Loucy (cell line): ENCODE results near the gene SLC16A4.

Experiments used
- H2AFZ ChIP-seq: fragments of 200-600 bp; sonication (generic); 2 replicates; pipeline ENCODE4 v1.6.0; 2016; ENCODE audit warnings: antibody characterized with exemption, mild to moderate bottlenecking, low read length, moderate library complexity
- H3F3A ChIP-seq: fragments of 200-600 bp; 2 replicates; pipeline ENCODE4 v1.6.0; 2016; ENCODE audit warnings: antibody characterized with exemption, low read depth, mild to moderate bottlenecking
- H3K27me3 ChIP-seq: fragments of 200-600 bp; sonication (generic); 2 replicates; pipeline ENCODE4 v1.6.1; 2014; ENCODE audit warnings: low read length, mild to moderate bottlenecking; ENCODE audit not compliant: insufficient read depth, poor library complexity, severe bottlenecking
- H3K36me3 ChIP-seq: fragments of 200-600 bp; sonication (generic); 2 replicates; pipeline ENCODE4 v1.6.1; 2016; ENCODE audit warnings: low read length; ENCODE audit not compliant: insufficient read depth
- H3K4me1 ChIP-seq: fragments of 200-600 bp; sonication (generic); 2 replicates; pipeline ENCODE4 v1.5.1; 2014; ENCODE audit warnings: low read length, mild to moderate bottlenecking; ENCODE audit not compliant: insufficient read depth, poor library complexity, severe bottlenecking
- H3K4me2 ChIP-seq: fragments of 200-600 bp; sonication (generic); 2 replicates; pipeline ENCODE4 v1.6.0; 2014; ENCODE audit warnings: antibody characterized with exemption, low read length, low read depth, mild to moderate bottlenecking; ENCODE audit not compliant: poor library complexity, severe bottlenecking
- H3K4me3 ChIP-seq: fragments of 200-600 bp; sonication (generic); 2 replicates; pipeline ENCODE4 v1.5.1; 2014; ENCODE audit warnings: low read length, mild to moderate bottlenecking, mixed read lengths; ENCODE audit not compliant: poor library complexity, severe bottlenecking
- H3K79me2 ChIP-seq: fragments of 200-600 bp; sonication (generic); 2 replicates; pipeline ENCODE4 v1.6.1; 2014; ENCODE audit warnings: low read length; ENCODE audit not compliant: insufficient read depth
- H3K9ac ChIP-seq: fragments of 200-600 bp; sonication (generic); 2 replicates; pipeline ENCODE4 v1.6.0; 2014; ENCODE audit warnings: mild to moderate bottlenecking, low read depth, low read length, moderate library complexity; ENCODE audit not compliant: poor library complexity, severe bottlenecking
- H3K9me2 ChIP-seq: fragments of 200-600 bp; sonication (generic); replicated peaks from 2 replicates; pipeline ENCODE4 v1.6.1; 2016; ENCODE audit warnings: low read depth, low read length, mixed read lengths
- H3K9me3 ChIP-seq: fragments of 200-600 bp; sonication (generic); 2 replicates; pipeline ENCODE4 v1.6.1; 2014; ENCODE audit warnings: mild to moderate bottlenecking, antibody characterized with exemption, low read length, low read depth; ENCODE audit not compliant: insufficient read depth
- H4K20me1 ChIP-seq: fragments of 200-600 bp; sonication (generic); 2 replicates; pipeline ENCODE4 v1.6.0; 2014; ENCODE audit warnings: antibody characterized with exemption, low read length, mild to moderate bottlenecking; ENCODE audit not compliant: insufficient read depth, poor library complexity, severe bottlenecking
- EZH2phosphoT487 ChIP-seq: fragments of 200-600 bp; IDR thresholded peaks from 2 replicates; pipeline ENCODE4 v1.6.1; 2018; ENCODE audit warnings: antibody characterized with exemption, mild to moderate bottlenecking, moderate library complexity, borderline replicate concordance
- TF ChIP-seq, protein P1 (sequence below): fragments of 200-600 bp; sonication (generic); conservative IDR thresholded peaks from 2 replicates; pipeline ENCODE4 v1.5.1; 2014; ENCODE audit warnings: mild to moderate bottlenecking, antibody characterized with exemption, low read length

The SLC16A4 gene

DNA sequence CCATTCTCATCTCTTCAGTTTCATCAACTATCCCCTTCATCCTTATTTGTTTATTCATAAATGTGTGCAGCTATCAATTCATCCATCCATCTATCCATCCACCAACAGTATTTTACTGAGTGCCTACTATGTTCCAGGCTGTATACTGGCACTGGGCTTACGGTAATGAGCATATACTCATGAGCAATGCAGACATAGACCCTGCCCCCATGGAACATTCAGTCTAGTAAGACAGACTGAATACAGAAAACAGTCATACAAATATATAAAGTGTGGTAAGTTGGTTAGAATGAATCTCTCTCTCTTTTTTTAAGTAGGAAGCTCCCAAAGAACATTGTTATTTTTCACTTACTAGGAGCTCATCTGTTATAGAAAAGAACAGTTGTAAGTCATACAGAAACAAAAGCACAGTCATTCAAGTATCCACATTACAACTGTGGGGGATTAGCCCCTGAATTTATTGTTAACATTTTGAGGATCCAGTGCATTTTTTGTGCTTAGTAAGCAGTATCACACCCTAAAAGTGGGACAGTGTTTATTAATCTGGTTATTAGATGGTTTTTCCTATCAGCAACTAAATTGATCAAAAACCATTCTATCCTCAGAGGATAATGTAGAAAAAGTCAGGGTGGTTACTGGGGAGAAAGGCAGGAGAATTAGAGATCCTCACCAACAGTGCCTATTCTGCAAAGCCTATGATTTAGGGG lies 3.6 kb downstream of the SLC16A4 start:
- no peaks in the 10 kb centered on the region for H3K9me2 ChIP-seq
- H3K4me2 ChIP-seq, result no peak overlapping the region
- no peaks in the 10 kb centered on the region for H3K9me3 ChIP-seq
- peaks cover 10% of the 10 kb centered on the region for H3F3A ChIP-seq
- H2AFZ ChIP-seq, result no peak overlapping the region
- no peaks in the 10 kb centered on the region for H3K27me3 ChIP-seq
- H3K79me2 ChIP-seq, result no peaks in the 10 kb centered on the region
- TF ChIP-seq, protein P1, sequence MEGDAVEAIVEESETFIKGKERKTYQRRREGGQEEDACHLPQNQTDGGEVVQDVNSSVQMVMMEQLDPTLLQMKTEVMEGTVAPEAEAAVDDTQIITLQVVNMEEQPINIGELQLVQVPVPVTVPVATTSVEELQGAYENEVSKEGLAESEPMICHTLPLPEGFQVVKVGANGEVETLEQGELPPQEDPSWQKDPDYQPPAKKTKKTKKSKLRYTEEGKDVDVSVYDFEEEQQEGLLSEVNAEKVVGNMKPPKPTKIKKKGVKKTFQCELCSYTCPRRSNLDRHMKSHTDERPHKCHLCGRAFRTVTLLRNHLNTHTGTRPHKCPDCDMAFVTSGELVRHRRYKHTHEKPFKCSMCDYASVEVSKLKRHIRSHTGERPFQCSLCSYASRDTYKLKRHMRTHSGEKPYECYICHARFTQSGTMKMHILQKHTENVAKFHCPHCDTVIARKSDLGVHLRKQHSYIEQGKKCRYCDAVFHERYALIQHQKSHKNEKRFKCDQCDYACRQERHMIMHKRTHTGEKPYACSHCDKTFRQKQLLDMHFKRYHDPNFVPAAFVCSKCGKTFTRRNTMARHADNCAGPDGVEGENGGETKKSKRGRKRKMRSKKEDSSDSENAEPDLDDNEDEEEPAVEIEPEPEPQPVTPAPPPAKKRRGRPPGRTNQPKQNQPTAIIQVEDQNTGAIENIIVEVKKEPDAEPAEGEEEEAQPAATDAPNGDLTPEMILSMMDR, result no peak
- no peak for TF ChIP-seq EZH2phosphoT487
- H3K36me3 ChIP-seq, result no peaks in the 10 kb centered on the region
- H3K4me1 ChIP-seq, result peaks cover 19% of the 10 kb centered on the region
- no peaks in the 10 kb centered on the region for H4K20me1 ChIP-seq
- H3K4me3 ChIP-seq, result no peak overlapping the region
- no peak overlapping the region for H3K9ac ChIP-seq

DNA sequence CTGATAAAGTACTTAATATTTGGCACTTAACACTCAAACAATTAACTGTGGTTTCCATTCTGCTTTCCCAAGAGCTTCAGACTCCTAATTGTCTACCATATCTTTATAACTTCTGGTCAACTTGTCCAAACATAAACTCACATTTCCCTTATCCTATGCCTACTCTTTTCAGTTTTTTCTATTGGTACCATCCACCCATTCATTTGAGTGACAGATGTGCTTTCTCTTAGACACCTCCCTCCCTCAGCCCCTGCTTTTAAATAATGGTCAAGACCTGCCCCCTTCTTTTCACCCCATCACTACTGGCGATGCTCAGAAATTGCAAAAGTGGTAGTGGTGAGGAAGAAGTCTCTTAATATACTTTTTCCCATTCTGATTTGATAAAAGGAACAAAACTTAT lies 5.5 kb downstream of the SLC16A4 start:
- TF ChIP-seq, protein P1, result no peak
- TF ChIP-seq EZH2phosphoT487, result no peak
- Histone ChIP-seq H3K36me3 (no peaks in the 10 kb centered on the region), H3K9me3 (no peaks in the 10 kb centered on the region), H3K4me1 (peaks cover 19% of the 10 kb centered on the region), H2AFZ (no peak overlapping the region), H3K4me2 (no peak overlapping the region), H3F3A (peaks cover 10% of the 10 kb centered on the region), H3K27me3 (no peaks in the 10 kb centered on the region), H3K9me2 (no peaks in the 10 kb centered on the region), H4K20me1 (no peaks in the 10 kb centered on the region), H3K79me2 (no peaks in the 10 kb centered on the region), H3K9ac (no peak overlapping the region), H3K4me3 (no peak overlapping the region)

DNA sequence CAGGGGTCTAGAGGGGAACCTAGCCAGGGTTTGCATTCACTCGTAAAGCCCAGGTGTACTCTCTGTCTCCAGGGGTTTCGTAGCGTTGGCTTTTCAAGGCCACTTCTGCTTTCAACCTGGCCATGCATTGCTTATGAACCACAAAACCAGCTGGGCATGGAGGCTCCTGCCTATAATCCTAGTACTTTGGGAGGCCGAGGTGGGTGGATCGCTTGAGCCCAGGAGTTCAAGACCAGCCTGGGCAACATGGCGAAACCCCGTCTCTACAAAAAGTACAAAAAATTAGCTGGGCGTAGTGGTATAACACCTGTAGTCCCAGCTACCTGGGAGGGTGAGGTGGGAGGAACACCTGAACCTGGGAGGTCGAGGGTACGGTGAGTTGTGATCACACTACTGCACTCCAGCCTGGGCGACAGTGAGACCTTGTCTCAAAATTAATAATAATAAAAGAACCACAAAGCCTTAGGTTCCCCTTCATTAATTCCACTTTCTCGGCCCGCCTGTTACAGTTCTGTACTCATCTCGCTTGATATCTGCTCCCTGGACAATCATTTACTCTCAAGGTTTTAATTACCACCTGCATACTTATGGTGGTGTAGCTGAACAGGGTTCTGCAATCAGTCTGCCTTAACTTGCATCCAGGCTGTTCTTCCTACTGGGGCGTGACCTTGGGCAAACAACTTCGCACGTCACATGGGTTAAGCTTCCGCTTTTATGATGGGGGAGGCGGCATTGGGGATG lies 6.1 kb downstream of the SLC16A4 start:
- no peaks in the 10 kb centered on the region for H4K20me1 ChIP-seq
- no peak overlapping the region for H2AFZ ChIP-seq
- peaks cover 10% of the 10 kb centered on the region for H3F3A ChIP-seq
- H3K27me3 ChIP-seq, result no peaks in the 10 kb centered on the region
- H3K4me1 ChIP-seq, result peaks cover 19% of the 10 kb centered on the region
- no peak for TF ChIP-seq EZH2phosphoT487
- TF ChIP-seq, protein P1, result no peak
- H3K9me2 ChIP-seq, result no peaks in the 10 kb centered on the region
- H3K9me3 ChIP-seq, result no peaks in the 10 kb centered on the region
- H3K79me2 ChIP-seq, result no peaks in the 10 kb centered on the region
- no peak overlapping the region for H3K4me3 ChIP-seq
- no peaks in the 10 kb centered on the region for H3K36me3 ChIP-seq
- no peak overlapping the region for H3K9ac ChIP-seq
- no peak overlapping the region for H3K4me2 ChIP-seq
